ENCODE data around the gene ZDHHC21. TPM values are rescaled to one million over a fixed set of nuclear protein-coding genes. Genes with fewer than 3 reads are reported as not detected.

Gene ZDHHC21
- total RNA-seq, 1 experiment from 2014 or later = 9.0 TPM

DNA sequence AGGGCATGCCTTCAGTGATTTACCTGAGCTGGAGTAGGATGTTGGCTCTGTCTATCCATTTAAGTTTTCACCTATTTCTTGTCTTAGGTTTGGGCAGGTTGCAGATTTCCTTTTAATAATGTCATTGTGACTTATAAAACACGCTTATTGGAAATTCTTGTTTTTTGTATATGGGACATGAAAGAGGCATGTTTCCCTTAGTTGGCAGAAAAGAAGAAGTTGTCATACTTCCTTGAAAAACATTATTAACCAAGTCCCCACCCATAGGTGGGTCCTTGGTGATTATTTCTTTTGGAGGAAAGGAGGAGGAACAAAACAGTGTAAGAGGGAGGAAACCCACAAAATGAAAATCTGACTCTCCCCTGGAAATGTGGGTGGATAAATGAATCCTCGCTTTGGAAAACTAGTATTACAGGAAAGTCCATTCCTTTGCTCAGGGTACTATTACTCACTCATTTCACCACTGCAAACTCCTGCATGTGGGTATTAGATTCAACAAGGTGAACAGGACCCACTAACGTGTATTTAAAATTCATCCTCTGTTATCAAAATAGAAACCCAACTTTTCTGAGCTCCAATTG, 20.0 kb upstream of the ZDHHC21 start:
- Histone ChIP-seq H4K20me1 (ENCODE audit: control insufficient read depth, insufficient read depth, insufficient read length) (no peaks in the 10 kb centered on the region), H3K23me2 (ENCODE audit: insufficient read length, low read depth, low read length, poor library complexity, severe bottlenecking) (no peaks in the 10 kb centered on the region), H2AK5ac (ENCODE audit: insufficient read length, low read length) (no peak overlapping the region), H2BK12ac (ENCODE audit: insufficient read length, low read depth, low read length) (no peak overlapping the region), H4K8ac (replicated peaks; ENCODE audit: insufficient read length, low read depth, low read length) (no peak overlapping the region), H3K18ac (ENCODE audit: insufficient read length, low read depth, low read length) (no peak overlapping the region), H3K4me1 (ENCODE audit: insufficient read depth, low read length) (no peaks in the 10 kb centered on the region), H3K9ac (ENCODE audit: extremely low read depth, insufficient read length, low read length) (no peak overlapping the region), H3T11ph (ENCODE audit: low read length) (no peak overlapping the region), H2BK5ac (ENCODE audit: insufficient read length, low read length) (no peak overlapping the region), H4K91ac (ENCODE audit: insufficient read length, low read depth, low read length) (no peak overlapping the region), H2BK15ac (ENCODE audit: low read depth, low read length) (no peak overlapping the region), H3K79me2 (ENCODE audit: insufficient read depth, low read length) (no peaks in the 10 kb centered on the region), H3K9me3 (ENCODE audit: control insufficient read depth, low read depth, low read length) (no peaks in the 10 kb centered on the region), H3K14ac (ENCODE audit: insufficient read depth, low read length) (no peak overlapping the region), H2BK20ac (ENCODE audit: low read depth, low read length, poor library complexity, severe bottlenecking) (no peak overlapping the region), H3K56ac (ENCODE audit: insufficient read length, low read depth, low read length) (no peak overlapping the region), H4K5ac (ENCODE audit: insufficient read length, low read depth, low read length) (no peak overlapping the region), H3K27ac (ENCODE audit: insufficient read length, low read depth, low read length) (no peak overlapping the region), H3K4me2 (ENCODE audit: insufficient read depth, insufficient read length, low read length) (no peak overlapping the region), H3K4ac (ENCODE audit: low read depth, low read length) (no peak overlapping the region), H3K23ac (ENCODE audit: insufficient read length, low read depth, low read length) (no peak overlapping the region), H2BK120ac (ENCODE audit: low read depth, low read length, poor library complexity, severe bottlenecking) (no peak overlapping the region), H2AFZ (ENCODE audit: low read length) (no peak overlapping the region), H3K27me3 (ENCODE audit: insufficient read depth, low read length) (no peaks in the 10 kb centered on the region), H3K79me1 (ENCODE audit: insufficient read depth, low read depth, low read length, poor library complexity, severe bottlenecking) (no peaks in the 10 kb centered on the region)
- H3K4me3 Mint-ChIP-seq = no peak overlapping the region
- no peak overlapping the region; a peak in 1 of 7 replicates for H3K27ac Mint-ChIP-seq
- TF ChIP-seq, protein P1, sequence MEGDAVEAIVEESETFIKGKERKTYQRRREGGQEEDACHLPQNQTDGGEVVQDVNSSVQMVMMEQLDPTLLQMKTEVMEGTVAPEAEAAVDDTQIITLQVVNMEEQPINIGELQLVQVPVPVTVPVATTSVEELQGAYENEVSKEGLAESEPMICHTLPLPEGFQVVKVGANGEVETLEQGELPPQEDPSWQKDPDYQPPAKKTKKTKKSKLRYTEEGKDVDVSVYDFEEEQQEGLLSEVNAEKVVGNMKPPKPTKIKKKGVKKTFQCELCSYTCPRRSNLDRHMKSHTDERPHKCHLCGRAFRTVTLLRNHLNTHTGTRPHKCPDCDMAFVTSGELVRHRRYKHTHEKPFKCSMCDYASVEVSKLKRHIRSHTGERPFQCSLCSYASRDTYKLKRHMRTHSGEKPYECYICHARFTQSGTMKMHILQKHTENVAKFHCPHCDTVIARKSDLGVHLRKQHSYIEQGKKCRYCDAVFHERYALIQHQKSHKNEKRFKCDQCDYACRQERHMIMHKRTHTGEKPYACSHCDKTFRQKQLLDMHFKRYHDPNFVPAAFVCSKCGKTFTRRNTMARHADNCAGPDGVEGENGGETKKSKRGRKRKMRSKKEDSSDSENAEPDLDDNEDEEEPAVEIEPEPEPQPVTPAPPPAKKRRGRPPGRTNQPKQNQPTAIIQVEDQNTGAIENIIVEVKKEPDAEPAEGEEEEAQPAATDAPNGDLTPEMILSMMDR (conservative IDR thresholded peaks at IDR 0.05) = no peak
- peaks cover 9 to 10% of the 10 kb centered on the region in 2 experiments; a peak in 4 of 5 replicates for H3K9me3 Mint-ChIP-seq
- DNase-seq = no peak
- peaks cover 0 to 17% (median 5%) of the 10 kb centered on the region in 3 experiments; a peak in 5 of 7 replicates for H3K36me3 Mint-ChIP-seq (ENCODE audit: insufficient read depth in 1 of 3, low read depth in 3 of 3)
- H3K4me1 Mint-ChIP-seq = no peaks in the 10 kb centered on the region
- WGBS (ENCODE audit: extremely low coverage, insufficient read length, low lambda C conversion rate) = no CpG with 5 or more reads among the region's 3 CpGs
- no peaks in the 10 kb centered on the region for H3K27me3 Mint-ChIP-seq (ENCODE audit: low read depth)
